Measurements from ENCODE around the gene SSH3.

SSH3 gene

GRCh38 chr11:67307545-67308001, 4.2 kb downstream of the SSH3 start:
- DNase-seq (ENCODE audit: insufficient read length, low spot score) (no peak), FAIRE-seq (no peak)
- no peak for TF ChIP-seq CTCF (IDR thresholded peaks at IDR 0.05; ENCODE audit: insufficient read depth, missing control alignments)

- DNase-seq (ENCODE audit: insufficient read length, low spot score) (no peak), FAIRE-seq (no peak)
- no peak for TF ChIP-seq CTCF (IDR thresholded peaks at IDR 0.05; ENCODE audit: insufficient read depth, missing control alignments)
These were observed 4.9 kb downstream of the SSH3 start for GRCh38 chr11:67308031-67308866.

GRCh38 chr11:67309166-67309565, 5.8 kb downstream of the SSH3 start:
- TF ChIP-seq CTCF (IDR thresholded peaks at IDR 0.05; ENCODE audit: insufficient read depth, missing control alignments): no peak
- DNase-seq (ENCODE audit: insufficient read length, low spot score) (no peak), FAIRE-seq (no peak)

- TF ChIP-seq CTCF (IDR thresholded peaks at IDR 0.05; ENCODE audit: insufficient read depth, missing control alignments): no peak
- no peak for FAIRE-seq
- no peak for DNase-seq (ENCODE audit: insufficient read length, low spot score)
These were observed 6.3 kb downstream of the SSH3 start for GRCh38 chr11:67309661-67310061.

- no peak for TF ChIP-seq CTCF (IDR thresholded peaks at IDR 0.05; ENCODE audit: insufficient read depth, missing control alignments)
- FAIRE-seq: no peak
- DNase-seq (ENCODE audit: insufficient read length, low spot score): no peak
These were observed 7.1 kb downstream of the SSH3 start for GRCh38 chr11:67310246-67311050.

- FAIRE-seq (no peak), DNase-seq (ENCODE audit: insufficient read length, low spot score) (no peak)
- TF ChIP-seq CTCF (IDR thresholded peaks at IDR 0.05; ENCODE audit: insufficient read depth, missing control alignments): no peak
These were observed 7.8 kb downstream of the SSH3 start for GRCh38 chr11:67311051-67311555.

Data from D721Med (cell line).